Measurements from ENCODE around the gene MCM3AP.

Gene MCM3AP

GRCh38 chr21:46217511-46218196, 67.8 kb downstream of the MCM3AP start:
- no peaks in the 10 kb centered on the region for H3K9me3 ChIP-seq (ENCODE audit: low read length)
- H3K9me2 ChIP-seq (ENCODE audit: low read depth, low read length): no peaks in the 10 kb centered on the region
- no peaks in the 10 kb centered on the region for H3K27me3 ChIP-seq (ENCODE audit: insufficient read depth, low read length)
- no peak overlapping the region for H3K4me2 ChIP-seq (ENCODE audit: low read length)
- peaks cover 76% of the 10 kb centered on the region for H3K36me3 ChIP-seq (ENCODE audit: insufficient read depth, low read length)
- H3K4me1 ChIP-seq (ENCODE audit: insufficient read depth, low read length, severe bottlenecking): no peaks in the 10 kb centered on the region
- no peak overlapping the region for H2AFZ ChIP-seq (ENCODE audit: low read length)
- TF ChIP-seq EZH2 (IDR thresholded peaks at IDR 0.05; ENCODE audit: borderline replicate concordance, low read length): no peak
- TF ChIP-seq CTCF (IDR thresholded peaks at IDR 0.05; ENCODE audit: low read length): no peak
- H3F3A ChIP-seq (ENCODE audit: insufficient read depth, low read length): no peaks in the 10 kb centered on the region
- no peak overlapping the region for H3K27ac ChIP-seq (ENCODE audit: low read depth, low read length, poor library complexity, severe bottlenecking)
- H4K20me1 ChIP-seq (ENCODE audit: insufficient read depth, low read length): no peaks in the 10 kb centered on the region
- no peaks in the 10 kb centered on the region; the same call in 1 of the 2 replicates for H3K79me2 ChIP-seq (ENCODE audit: insufficient read depth, low read length)
- no peak overlapping the region for H3K4me3 ChIP-seq (ENCODE audit: low read depth, low read length, poor library complexity, severe bottlenecking)
- no peak overlapping the region for H3K9ac ChIP-seq (ENCODE audit: low read length)

- no peaks in the 10 kb centered on the region for H3K4me1 ChIP-seq (ENCODE audit: insufficient read depth, low read length, severe bottlenecking)
- no peaks in the 10 kb centered on the region for H3F3A ChIP-seq (ENCODE audit: insufficient read depth, low read length)
- no peak overlapping the region for H3K4me3 ChIP-seq (ENCODE audit: low read depth, low read length, poor library complexity, severe bottlenecking)
- H3K9me2 ChIP-seq (ENCODE audit: low read depth, low read length): no peaks in the 10 kb centered on the region
- H3K9ac ChIP-seq (ENCODE audit: low read length): no peak overlapping the region
- H3K27me3 ChIP-seq (ENCODE audit: insufficient read depth, low read length): no peaks in the 10 kb centered on the region
- H3K4me2 ChIP-seq (ENCODE audit: low read length): no peak overlapping the region
- H4K20me1 ChIP-seq (ENCODE audit: insufficient read depth, low read length): no peaks in the 10 kb centered on the region
- no peaks in the 10 kb centered on the region for H3K79me2 ChIP-seq (ENCODE audit: insufficient read depth, low read length)
- H3K36me3 ChIP-seq (ENCODE audit: insufficient read depth, low read length): peaks cover 72% of the 10 kb centered on the region
- TF ChIP-seq CTCF (IDR thresholded peaks at IDR 0.05; ENCODE audit: low read length): no peak
- TF ChIP-seq EZH2 (IDR thresholded peaks at IDR 0.05; ENCODE audit: borderline replicate concordance, low read length): no peak
- H3K9me3 ChIP-seq (ENCODE audit: low read length): no peaks in the 10 kb centered on the region
- H3K27ac ChIP-seq (ENCODE audit: low read depth, low read length, poor library complexity, severe bottlenecking): no peak overlapping the region
- H2AFZ ChIP-seq (ENCODE audit: low read length): no peak overlapping the region
Observed at GRCh38 chr21:46216132-46216747, 69.2 kb downstream of the MCM3AP start.

GRCh38 chr21:46215436-46216131, 69.8 kb downstream of the MCM3AP start:
- Histone ChIP-seq H3K4me3 (ENCODE audit: low read depth, low read length, poor library complexity, severe bottlenecking) (no peak overlapping the region), H2AFZ (ENCODE audit: low read length) (no peak overlapping the region), H3K9me3 (ENCODE audit: low read length) (no peaks in the 10 kb centered on the region), H3K4me1 (ENCODE audit: insufficient read depth, low read length, severe bottlenecking) (no peaks in the 10 kb centered on the region), H3K9me2 (ENCODE audit: low read depth, low read length) (no peaks in the 10 kb centered on the region), H3K27me3 (ENCODE audit: insufficient read depth, low read length) (no peaks in the 10 kb centered on the region), H3K27ac (ENCODE audit: low read depth, low read length, poor library complexity, severe bottlenecking) (no peak overlapping the region), H3K4me2 (ENCODE audit: low read length) (no peak overlapping the region), H4K20me1 (ENCODE audit: insufficient read depth, low read length) (no peaks in the 10 kb centered on the region), H3K36me3 (ENCODE audit: insufficient read depth, low read length) (peaks cover 70% of the 10 kb centered on the region), H3F3A (ENCODE audit: insufficient read depth, low read length) (no peaks in the 10 kb centered on the region), H3K9ac (ENCODE audit: low read length) (no peak overlapping the region), H3K79me2 (ENCODE audit: insufficient read depth, low read length) (no peaks in the 10 kb centered on the region)
- TF ChIP-seq EZH2 (IDR thresholded peaks at IDR 0.05; ENCODE audit: borderline replicate concordance, low read length) (no peak), CTCF (IDR thresholded peaks at IDR 0.05; ENCODE audit: low read length) (no peak)

Measured in OCI-LY1 (cell line).